AG10803 (cell line): ENCODE measurements around the gene ARL15.

Experiments
- DNase-seq: peaks from one replicate; pipeline ENCODE4 v3.0.0; 2010; ENCODE audit warnings: low read depth
- H3K4me3 ChIP-seq: 2 replicates; pipeline ENCODE4 v1.5.1; 2011; ENCODE audit warnings: mild to moderate bottlenecking, low read length, control low read depth
- CTCF ChIP-seq: conservative IDR thresholded peaks from 2 replicates; pipeline ENCODE4 v1.5.1; 2011; ENCODE audit warnings: mild to moderate bottlenecking, low read length, control low read depth, inconsistent platforms

Gene ARL15

GRCh38 chr5:54021431-54022164 lies 288.8 kb downstream of the ARL15 start:
- H3K4me3 ChIP-seq = no peak overlapping the region
- no peak for TF ChIP-seq CTCF
- DNase-seq = peak; percentile 49

- no peak for TF ChIP-seq CTCF
- DNase-seq = no peak
- no peak overlapping the region for H3K4me3 ChIP-seq
Measured at GRCh38 chr5:54018438-54018837, 291.9 kb downstream of the ARL15 start.

- TF ChIP-seq CTCF = no peak
- H3K4me3 ChIP-seq = no peak overlapping the region
- DNase-seq = no peak
Measured at GRCh38 chr5:54017580-54017979, 292.8 kb downstream of the ARL15 start.

GRCh38 chr5:54013556-54014194 lies 296.7 kb downstream of the ARL15 start:
- no peak for TF ChIP-seq CTCF
- H3K4me3 ChIP-seq = no peak overlapping the region
- peak; percentile 91 for DNase-seq

GRCh38 chr5:54009828-54010227 lies 300.5 kb downstream of the ARL15 start:
- TF ChIP-seq CTCF = no peak
- no peak for DNase-seq
- no peak overlapping the region for H3K4me3 ChIP-seq

GRCh38 chr5:54009357-54009756 lies 301.0 kb downstream of the ARL15 start:
- no peak for DNase-seq
- no peak overlapping the region for H3K4me3 ChIP-seq

More at GRCh38 chr5:54009357-54009756, 301.0 kb downstream of the ARL15 start:
- TF ChIP-seq CTCF = no peak
